HG02642 (cell line): ENCODE data around the gene CUX1.
"Not testable (repeated sequence)": the region's sequence is repeated elsewhere in the genome, so short reads cannot be mapped to it uniquely, and the experiment has no call there.

Source experiments
- ATAC-seq: cut with Tn5 transposase; IDR thresholded peaks from one replicate; pipeline ENCODE4 v1.9.1; 2021; ENCODE audit warnings: mild to moderate bottlenecking; ENCODE audit not compliant: unreplicated experiment, poor library complexity

CUX1 gene

DNA sequence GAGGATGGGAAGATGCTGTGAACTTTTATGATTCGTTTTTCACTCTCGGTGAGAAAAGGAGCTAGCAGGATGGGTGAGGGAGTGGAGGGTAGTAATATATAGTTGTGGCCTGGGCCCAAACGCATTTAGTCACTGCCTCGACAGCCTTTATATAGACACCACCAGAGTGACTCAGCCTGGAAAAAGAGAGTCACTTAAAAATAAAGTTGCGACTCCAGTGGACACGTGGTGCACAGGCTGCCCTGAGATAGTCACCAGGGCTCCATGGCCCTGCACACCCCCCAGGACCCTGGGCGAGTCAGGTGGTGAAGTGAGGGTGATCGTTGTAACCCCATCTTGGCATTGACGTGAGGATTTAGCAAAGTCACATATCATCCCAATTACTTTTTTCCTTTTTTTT is 106.7 kb downstream of the CUX1 start:
- ATAC-seq, result no peak

- ATAC-seq, result no peak
Observed at GRCh38 chr7:101926265-101926664, 108.8 kb downstream of the CUX1 start.

GRCh38 chr7:101927389-101927788 is 110.0 kb downstream of the CUX1 start:
- no peak for ATAC-seq

DNA sequence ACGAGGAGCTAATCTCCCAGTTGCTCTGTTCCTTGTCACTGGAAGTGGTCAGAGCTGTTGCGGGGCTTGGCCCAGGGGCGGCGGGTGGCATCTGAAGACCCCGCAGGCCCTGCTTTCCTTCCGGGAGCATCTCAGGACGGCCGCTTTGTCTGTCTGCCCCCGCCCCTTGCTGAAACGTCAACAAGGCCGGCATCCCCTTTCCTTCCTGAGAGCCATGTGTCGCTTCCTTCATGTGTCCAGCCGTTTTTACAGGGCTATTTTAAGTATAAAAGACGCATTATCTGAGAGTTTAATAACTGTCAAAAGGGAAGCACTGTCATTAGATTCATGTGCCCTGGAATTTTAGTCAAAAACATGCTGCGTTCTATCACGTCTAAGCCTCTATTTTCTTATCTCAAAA is 110.4 kb downstream of the CUX1 start:
- no peak for ATAC-seq

DNA sequence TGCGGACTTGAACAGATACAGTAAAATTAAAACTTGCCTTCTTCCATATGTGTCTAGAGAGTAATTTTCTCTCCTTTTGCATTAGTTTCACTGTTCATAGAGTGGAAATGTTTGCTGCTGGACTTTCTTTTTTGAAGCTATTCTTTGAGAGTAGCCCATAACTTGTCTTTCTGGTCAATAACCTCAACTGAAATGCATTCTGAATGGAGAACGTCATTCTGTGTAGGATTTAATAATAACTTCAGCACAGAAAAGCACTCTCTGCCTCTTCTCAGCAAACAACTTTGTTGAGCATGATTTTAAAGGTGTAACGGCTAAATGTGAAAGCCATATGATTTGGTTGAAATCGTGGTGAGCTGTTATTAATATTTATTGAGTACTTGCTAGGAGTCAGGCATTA is 111.8 kb downstream of the CUX1 start:
- no peak for ATAC-seq

DNA sequence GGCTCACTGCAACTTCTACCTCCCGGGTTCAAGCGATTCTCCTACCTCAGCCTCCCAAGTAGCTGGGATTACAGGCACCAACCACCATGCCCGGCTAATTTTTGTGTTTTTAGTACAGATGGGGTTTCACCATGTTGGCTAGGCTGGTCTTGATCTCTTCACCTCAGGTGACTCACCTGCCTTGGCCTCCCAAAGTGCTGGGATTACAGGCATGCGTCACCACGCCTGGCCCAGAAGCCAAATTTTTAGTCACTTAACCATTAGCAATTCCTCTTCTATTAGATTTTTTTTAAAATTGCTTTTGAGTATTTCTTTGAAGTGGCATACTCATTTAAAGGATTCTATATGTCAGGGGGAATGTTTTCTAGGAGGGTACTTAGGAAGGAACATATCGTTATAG is 112.5 kb downstream of the CUX1 start:
- not testable (repeated sequence) for ATAC-seq

DNA sequence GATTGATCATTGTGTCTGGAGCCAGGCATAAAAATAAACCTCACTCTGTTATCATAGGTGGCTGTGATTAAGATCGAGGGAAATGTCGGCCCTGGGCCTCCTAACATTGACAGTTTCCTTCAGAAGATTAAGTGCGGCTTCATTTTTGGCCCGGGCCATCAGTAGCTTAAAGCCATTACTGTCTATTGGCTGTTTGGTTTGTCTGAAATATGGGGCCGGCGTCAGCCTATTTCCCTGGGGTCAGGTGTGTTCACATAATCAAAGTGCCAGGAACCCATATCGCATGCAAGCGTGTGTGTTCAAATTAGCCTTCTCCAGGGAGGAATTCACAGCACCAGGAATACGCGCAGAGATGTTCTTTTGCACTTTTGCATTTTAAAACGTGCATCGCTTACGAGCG is 114.7 kb downstream of the CUX1 start:
- no peak for ATAC-seq

DNA sequence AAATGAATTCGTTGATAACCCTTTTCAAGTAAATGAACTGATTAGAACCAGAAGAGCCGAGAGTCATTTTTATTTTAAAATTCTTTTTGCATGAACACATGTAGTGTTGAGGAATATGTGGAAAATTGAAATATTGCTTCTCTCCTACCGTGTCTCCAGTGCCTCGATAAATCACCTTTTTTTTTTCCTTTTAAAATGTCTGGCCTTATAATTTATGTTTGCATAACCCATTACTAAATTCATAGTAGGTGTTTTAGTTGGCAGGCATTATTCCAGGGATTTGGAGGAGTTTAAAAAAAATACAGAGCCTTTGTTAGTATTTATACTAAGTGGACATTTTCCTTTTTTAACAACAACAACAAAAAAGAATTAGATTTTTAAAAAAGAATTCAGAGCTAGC is 115.6 kb downstream of the CUX1 start:
- ATAC-seq, result no peak

DNA sequence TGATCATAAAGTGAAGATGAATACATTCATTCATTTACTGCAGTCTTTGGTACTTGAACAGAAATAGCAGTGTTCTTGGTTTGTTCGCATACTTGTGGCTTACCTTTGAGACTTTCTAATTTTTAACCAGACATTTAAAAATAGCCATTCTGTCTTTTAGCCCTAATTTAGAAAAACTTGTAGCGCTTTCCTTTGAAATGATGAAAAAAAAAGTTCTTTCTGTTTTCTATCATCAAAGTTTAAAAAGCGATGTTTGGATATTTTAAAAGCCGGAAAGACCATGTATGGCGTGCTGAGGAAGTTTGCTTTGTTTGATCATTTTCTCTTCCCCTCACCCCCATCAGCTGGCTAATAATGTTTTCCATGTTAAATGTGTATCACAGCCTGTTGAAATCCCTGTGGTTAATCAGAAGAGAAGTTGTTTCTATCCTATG is 116.3 kb downstream of the CUX1 start:
- ATAC-seq, result no peak

GRCh38 chr7:101934618-101935017 is 117.2 kb downstream of the CUX1 start:
- no peak for ATAC-seq

DNA sequence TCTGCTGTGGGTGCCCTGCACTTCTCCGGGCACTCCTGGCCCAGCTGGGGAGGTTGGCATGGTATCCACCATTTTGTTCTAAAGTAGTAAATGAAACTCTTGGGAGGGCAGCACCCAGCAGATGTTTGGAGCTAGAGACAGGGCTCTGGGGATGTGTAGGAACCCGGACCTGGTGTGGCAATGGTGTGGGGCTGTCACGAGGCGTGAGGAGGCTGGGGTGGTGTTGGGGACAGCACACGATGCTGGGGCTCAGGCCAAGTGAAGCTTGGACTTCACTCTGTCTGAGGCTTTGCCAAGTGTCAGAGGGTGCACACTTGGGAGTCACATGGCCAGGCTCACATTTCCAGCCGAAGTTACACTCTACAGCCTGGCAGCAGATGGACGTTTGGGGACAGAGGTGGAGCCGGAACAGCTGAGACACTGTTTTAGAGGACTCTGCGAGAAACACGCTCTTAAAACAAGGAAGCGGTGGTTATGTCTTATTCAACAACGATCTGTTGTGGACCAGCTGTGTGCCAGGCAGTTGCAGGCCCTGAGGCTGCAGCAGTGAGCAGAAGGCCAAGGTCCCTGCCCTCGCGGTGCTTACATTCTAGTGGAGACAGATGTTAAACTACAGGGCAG is 118.2 kb downstream of the CUX1 start:
- no peak for ATAC-seq

DNA sequence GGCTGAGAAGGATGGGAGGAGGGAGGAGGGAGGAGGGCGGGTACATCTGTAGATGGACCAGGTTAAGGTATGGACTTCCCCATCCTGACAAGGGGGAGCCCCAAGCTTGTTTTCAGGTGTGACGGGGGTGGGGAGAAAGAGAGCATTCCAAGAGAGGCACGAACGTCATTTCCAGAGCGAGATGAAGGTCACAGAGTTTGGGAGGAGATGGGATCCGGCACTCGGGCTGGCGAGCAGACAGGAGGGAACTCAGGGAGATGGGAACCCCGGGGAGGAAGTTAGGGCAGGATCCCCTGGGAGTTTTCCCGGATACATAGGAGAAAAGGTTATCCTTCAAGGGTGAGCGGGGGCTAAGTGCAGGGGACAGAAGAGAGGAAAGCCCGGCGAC is 118.8 kb downstream of the CUX1 start:
- ATAC-seq, result no peak

- ATAC-seq, result no peak
Observed at GRCh38 chr7:101936611-101937231, 119.3 kb downstream of the CUX1 start.

- no peak for ATAC-seq
Observed at GRCh38 chr7:101937717-101938514, 120.5 kb downstream of the CUX1 start.

- ATAC-seq, result no peak
Observed at GRCh38 chr7:101939136-101939695, 121.8 kb downstream of the CUX1 start.

DNA sequence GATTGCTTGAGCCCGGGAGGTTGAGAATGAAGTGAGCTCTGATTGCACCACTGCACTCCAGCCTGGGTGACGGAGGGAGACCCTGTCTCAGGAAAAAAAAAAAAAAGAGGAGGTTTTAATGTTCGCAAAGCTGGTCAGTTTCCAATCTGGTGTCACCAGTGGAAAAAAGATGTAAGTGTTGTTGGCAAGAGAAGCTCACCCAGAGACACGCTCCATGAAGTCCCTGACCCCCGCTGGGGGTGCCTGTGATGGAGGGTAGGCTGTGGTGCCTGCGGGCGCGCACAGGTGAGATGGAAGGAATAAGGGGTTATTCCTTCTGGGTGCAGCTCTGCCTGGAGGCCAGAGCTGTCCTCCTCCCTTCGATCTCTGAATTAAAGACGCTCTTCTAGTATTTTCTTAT is 122.7 kb downstream of the CUX1 start:
- ATAC-seq, result no peak

- ATAC-seq, result no peak
Observed at GRCh38 chr7:101940830-101941229, 123.4 kb downstream of the CUX1 start.

DNA sequence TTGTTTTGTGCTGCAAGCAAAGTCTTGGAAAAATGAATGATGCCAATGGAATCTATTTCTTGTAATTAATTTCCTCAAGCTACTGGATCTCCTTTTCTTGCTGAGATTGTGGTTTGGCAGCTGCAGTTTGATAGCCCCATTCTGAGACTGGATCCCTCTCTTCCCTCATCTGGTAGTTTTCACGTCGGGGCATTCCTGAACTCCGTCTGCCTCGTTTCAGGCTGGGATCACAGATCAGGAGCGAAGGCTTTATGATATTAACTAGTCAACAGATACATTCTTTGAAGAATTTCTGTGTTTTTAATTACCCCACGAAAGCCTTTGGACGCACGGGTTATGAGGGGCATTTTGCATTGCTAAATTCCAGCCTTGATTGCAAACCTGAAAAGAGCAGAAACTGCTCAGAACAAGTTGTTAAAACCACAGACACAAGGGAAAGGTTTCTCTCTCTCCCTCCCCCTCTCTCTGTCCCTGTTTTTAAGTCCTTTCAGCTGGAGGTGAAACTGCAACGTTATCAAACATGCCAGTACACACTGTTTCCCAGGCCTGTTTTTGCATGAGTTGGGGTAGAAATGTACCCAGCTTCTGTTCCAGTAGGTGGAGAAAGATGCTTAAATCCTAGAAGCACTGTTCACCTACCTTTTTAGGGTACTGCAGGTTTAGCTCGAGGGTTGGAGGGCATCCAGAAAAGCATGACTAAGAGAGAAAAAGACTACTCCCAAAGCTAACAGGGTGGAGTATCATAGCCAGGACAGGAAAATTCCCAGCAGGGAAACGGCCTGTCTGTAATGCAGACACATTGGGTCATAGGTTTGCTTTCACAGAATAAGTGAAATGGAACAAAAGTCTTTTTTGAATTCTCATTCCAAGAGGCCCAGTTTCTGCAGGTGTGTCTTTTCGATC is 124.3 kb downstream of the CUX1 start:
- no peak for ATAC-seq

DNA sequence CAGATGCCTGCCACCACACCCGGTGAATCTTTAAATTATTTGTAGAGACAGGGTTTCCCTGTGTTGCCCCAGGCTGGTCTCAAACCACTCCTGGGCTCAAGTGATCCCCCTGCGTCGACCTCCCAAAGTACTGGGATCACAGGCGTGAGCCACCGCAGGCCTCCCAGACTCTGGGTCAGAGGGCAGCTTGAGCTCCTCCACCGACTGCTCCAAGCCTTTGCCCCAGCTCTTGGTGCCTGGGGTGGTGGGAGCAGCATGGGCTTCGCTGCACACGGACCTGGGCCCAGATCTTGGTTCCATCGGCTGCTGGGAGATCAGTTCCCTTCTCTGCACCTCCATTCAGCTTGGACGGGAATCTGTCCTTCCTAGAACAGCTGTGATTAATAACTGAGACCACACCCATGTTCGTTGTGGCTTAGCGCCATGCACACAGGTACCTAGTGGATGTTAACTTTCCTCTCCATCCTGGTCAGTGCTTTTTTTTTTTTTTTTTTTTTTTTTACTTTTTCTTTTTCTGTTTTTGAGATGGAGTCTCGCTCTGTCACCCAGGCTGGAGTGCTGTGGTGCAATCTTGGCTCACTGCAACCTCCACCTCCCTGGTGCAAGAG is 125.3 kb downstream of the CUX1 start:
- ATAC-seq, result no peak

DNA sequence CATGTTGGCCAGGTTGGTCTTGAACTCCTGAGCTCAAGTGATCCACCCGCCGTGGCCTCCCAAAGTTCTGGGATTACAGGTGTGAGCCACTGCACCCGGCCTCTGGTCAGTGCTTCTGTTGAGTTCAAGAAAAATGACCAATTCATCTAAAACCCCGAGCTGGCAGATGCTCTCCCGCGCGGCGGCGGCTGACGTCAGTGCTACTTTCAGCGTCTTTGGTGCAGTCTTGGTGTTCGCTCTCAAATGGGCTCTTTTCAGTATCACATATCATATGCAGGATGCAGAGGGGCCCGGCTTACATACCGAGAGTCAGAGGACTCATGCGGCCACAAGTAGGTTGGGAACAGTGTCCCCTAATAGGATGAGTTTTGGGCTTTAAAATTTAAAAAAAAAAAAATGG is 125.9 kb downstream of the CUX1 start:
- no peak for ATAC-seq
